Erythroblast (primary cell): ENCODE data around the gene RGMB.

Source experiments
- DNase-seq, 2 experiments: peaks; one replicate each; lab custom pipeline; 2025; lab: John Stamatoyannopoulos, UW
- GATA1 ChIP-seq: IDR thresholded peaks from 2 replicates; pipeline ENCODE4 v1.6.1; 2011; ENCODE audit warnings: low read depth, mild to moderate bottlenecking, control low read depth, low read length, moderate library complexity
- POLR2A ChIP-seq: IDR thresholded peaks from 2 replicates; pipeline ENCODE4 v1.6.1; 2011; ENCODE audit warnings: mild to moderate bottlenecking, low read length

Gene RGMB

DNA sequence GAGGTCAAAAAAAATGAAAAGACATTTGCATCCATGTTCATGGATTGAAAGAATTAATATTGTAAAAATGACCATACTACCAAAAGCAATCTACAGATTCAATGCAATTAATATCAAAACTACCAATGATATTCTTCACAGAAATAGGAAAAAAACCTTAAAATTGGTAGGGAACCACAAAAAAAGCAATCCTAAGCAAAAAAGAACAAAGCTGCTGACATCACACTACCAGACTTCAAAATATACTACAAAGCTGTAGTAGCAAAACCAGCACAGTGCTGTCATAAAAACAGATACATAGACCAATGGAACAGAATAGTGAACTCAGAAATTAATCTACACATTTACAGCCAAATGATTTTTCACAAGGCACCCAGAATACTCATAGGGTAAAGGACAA lies 34.3 kb downstream of the RGMB start:
- TF ChIP-seq GATA1 (no peak), POLR2A (no peak)

GRCh38 chr5:98810206-98810605 lies 36.7 kb downstream of the RGMB start:
- DNase-seq = peak; percentile 29 to 73
- TF ChIP-seq GATA1 (no peak), POLR2A (no peak)

More for the DNA sequence above, 34.3 kb downstream of the RGMB start:
- DNase-seq = no peak

DNA sequence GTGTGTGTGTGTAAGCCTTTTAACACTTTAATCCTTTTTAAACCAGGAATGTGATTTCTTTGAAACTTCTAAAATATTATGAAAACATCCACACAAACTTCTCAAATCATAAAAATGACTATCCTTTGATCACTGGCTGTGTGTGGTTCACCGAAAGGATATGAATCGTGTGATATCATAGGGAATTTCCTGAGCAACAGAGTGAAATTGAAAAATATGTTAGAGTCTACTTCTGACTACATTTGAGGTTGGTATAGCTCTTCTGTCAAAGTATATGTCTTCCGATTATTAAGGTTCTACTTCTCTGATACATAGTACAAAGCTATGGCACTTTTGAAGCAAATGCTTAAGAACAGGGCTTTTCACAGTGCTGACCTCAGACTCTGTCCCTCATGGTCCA lies 40.3 kb downstream of the RGMB start:
- no peak for DNase-seq
- TF ChIP-seq POLR2A (no peak), GATA1 (no peak)

DNA sequence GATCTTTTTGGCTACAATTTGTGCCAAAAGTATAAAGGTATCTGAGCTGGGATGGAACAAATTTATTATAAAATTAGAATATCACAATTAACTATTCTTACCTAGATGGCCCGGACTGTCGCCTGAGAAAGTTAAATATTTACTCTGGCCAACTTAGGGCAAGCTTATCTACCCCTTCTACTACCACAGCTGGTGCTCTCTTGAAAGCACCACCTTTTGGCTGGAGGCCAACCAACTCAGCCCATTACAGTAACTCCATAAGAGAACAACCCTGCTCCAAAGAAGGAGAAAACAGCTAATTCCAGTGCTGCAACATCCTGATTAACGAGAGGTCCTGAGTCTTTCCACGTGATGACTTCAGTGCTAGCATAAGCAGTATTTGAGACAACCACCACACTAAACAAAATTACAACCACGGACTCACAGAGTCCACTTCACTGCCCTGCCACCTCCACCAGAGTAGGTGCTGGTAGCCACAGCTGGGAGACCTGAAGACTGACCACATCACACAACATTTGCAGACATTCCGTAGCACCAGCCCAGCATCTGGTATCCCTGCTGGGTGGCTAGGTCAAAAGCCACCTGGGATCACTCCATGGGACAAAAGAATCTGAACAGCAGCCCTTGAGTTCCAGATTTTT lies 43.2 kb downstream of the RGMB start:
- DNase-seq = peak; percentile 68 to 73

GRCh38 chr5:98825582-98826375 lies 52.3 kb downstream of the RGMB start:
- no peak for TF ChIP-seq GATA1
- TF ChIP-seq POLR2A = no peak
- DNase-seq = no peak

More for the DNA sequence above, 43.2 kb downstream of the RGMB start:
- TF ChIP-seq POLR2A (no peak), GATA1 (no peak)

DNA sequence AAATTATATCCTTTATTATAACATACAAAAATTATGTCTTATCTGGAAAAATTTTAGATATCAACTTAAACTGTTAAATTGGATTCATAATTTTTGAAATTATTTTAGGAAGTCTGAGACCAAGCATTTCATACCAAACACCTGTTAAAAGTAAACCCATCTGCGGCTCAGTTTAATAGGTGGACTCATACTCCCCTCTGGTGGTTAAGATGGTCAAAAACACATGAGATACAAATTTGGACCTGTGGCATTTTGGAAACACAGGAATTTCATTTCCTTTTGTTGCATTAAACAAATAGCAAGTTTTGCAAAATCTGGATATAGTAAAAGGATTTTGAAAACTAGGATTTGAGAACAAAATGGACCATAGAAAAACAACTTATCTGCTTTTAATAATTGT lies 53.7 kb downstream of the RGMB start:
- peak; percentile 29 to 61 for DNase-seq
- no peak for TF ChIP-seq POLR2A
- no peak for TF ChIP-seq GATA1

GRCh38 chr5:98827588-98828284 lies 54.3 kb downstream of the RGMB start:
- no peak for DNase-seq
- TF ChIP-seq GATA1 (no peak), POLR2A (no peak)

- no peak for DNase-seq
- no peak for TF ChIP-seq GATA1
Observed at GRCh38 chr5:98836175-98836574, 62.7 kb downstream of the RGMB start.

- no peak for TF ChIP-seq POLR2A
- TF ChIP-seq GATA1 = no peak
- DNase-seq = peak; percentile 28 to 48
Observed at GRCh38 chr5:98839469-98840383, 66.3 kb downstream of the RGMB start.

- no peak for DNase-seq
- TF ChIP-seq POLR2A (no peak), GATA1 (no peak)
Observed at GRCh38 chr5:98840946-98841345, 67.5 kb downstream of the RGMB start.

DNA sequence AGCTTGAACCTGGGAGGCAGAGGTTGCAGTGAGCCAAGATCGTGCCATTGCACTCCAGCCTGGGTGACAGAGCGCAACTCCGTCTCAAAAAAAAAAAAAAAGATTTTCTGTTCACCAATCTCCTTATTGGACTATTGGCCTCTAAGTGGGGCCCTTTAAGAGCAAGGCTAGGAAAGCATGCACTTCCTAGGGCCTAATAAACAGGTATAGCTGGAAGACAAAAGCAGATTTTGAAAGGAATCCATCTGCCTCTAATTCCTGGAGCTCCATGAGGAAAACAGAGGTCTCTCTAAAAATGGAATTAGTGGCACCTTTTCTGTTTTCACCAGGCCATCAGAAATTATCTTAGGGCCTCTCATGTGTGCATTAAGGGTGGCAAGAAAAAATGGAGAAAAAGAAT lies 70.0 kb downstream of the RGMB start:
- TF ChIP-seq POLR2A = no peak
- no peak for TF ChIP-seq GATA1
- no peak for DNase-seq

DNA sequence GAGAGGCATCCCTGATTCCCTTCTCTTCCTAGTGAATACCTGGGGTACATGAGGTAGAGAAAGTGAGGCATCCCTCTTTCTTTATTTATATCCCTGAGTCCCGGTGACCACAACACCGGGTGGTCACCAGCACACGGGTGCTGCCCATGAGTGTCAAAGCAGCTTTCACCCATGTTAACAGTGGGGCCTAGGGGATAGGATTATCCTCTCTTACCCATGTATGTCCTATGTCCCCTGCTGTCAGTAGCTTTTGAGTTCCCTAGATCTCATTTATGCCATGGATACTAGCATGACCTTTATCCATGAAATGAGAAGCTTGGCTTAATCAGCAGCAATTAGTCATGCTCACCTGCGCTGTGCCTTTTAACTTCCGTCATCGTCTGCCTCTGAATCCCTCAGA lies 71.4 kb downstream of the RGMB start:
- TF ChIP-seq POLR2A = no peak
- TF ChIP-seq GATA1 = no peak
- no peak for DNase-seq

GRCh38 chr5:98845878-98846277 lies 72.4 kb downstream of the RGMB start:
- no peak for DNase-seq
- TF ChIP-seq GATA1 (no peak), POLR2A (no peak)
